ENCODE measurements around the gene RNF182.

DNA sequence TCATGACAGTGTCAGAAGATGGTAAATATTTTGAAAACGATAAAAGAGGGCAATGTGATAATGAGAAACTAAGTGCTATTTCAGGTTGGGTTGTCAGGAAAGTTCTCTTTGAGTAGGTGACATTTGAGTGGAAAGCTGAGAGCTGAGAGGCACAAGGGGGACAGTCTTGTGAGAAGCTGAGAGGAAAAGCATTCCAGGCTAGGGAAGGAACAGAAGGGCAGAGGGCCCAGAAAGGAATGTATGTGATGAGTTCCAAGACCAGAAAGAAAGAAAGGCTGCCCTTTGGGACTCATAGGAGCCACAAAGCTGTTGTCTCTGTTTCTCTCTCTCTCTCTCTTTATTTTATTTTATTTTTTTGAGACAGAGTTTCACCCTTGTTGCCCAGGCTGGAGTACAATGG lies 7.6 kb upstream of the RNF182 start:
- TF ChIP-seq, protein P1, sequence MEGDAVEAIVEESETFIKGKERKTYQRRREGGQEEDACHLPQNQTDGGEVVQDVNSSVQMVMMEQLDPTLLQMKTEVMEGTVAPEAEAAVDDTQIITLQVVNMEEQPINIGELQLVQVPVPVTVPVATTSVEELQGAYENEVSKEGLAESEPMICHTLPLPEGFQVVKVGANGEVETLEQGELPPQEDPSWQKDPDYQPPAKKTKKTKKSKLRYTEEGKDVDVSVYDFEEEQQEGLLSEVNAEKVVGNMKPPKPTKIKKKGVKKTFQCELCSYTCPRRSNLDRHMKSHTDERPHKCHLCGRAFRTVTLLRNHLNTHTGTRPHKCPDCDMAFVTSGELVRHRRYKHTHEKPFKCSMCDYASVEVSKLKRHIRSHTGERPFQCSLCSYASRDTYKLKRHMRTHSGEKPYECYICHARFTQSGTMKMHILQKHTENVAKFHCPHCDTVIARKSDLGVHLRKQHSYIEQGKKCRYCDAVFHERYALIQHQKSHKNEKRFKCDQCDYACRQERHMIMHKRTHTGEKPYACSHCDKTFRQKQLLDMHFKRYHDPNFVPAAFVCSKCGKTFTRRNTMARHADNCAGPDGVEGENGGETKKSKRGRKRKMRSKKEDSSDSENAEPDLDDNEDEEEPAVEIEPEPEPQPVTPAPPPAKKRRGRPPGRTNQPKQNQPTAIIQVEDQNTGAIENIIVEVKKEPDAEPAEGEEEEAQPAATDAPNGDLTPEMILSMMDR (IDR thresholded peaks at IDR 0.05) = no peak
- no peak for TF ChIP-seq POLR2A (IDR thresholded peaks at IDR 0.05)

Measured in body of pancreas (tissue), 4 donors.